Non-pigmented ciliary epithelial cell (primary cell): Measurements from ENCODE around the gene TNIP3.

ENCODE experiments used
- DNase-seq: peaks from one replicate; pipeline ENCODE4 v3.0.0-alpha.2; 2010; ENCODE audit warnings: low read depth

Gene TNIP3

DNA sequence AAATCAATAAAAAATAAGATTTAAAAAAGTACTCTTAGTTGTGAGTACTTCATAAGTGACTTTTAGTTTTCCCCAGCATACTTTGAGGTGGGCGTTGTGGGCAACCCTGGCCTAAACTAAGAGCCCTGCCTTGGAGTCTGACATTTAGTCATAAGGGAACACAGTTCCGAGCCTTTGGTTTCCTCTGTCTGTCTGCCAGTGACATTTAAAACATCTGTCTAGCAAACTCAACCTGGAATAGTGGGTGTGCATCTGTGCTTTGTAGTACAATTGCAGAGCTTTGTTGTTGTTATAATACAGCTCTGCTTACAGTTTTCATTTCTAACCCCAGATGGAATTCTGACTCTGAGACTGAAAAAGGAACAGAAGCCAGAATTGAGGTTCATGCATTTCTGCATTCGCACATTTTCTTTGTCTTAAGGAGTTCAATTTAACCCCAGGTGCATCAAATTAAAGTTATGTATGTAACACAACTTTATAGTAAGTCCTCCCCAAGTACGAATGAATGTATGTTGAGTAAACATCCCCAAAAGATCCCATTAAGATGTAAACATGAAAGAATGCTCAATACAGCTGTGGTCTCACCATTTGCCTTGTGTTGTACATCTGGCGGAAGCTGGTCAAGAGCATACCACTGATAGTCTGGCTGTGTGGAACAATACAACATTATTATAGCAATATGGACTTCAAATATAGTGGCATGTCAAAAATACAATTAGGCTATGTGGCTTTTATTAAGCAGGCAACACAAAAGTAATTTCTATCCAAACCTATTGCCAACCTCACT is 25.9 kb downstream of the TNIP3 start:
- DNase-seq, result no peak

DNA sequence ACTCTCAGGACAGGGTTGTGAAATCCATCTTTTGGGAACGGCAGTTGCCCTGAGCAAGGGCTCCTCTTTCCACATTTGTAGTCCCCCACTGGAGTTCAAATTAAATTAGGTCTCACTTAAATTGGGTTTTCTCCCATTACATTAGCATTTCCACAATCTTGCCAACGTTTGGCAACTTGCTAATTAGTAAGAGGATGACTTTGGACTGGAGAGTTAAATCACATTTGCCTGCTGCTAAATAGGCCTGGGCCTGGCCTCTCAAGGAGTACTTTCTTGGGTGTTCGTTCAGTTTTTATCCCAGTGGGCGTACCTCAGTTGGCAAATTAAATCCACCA is 33.8 kb downstream of the TNIP3 start:
- DNase-seq, result no peak

DNA sequence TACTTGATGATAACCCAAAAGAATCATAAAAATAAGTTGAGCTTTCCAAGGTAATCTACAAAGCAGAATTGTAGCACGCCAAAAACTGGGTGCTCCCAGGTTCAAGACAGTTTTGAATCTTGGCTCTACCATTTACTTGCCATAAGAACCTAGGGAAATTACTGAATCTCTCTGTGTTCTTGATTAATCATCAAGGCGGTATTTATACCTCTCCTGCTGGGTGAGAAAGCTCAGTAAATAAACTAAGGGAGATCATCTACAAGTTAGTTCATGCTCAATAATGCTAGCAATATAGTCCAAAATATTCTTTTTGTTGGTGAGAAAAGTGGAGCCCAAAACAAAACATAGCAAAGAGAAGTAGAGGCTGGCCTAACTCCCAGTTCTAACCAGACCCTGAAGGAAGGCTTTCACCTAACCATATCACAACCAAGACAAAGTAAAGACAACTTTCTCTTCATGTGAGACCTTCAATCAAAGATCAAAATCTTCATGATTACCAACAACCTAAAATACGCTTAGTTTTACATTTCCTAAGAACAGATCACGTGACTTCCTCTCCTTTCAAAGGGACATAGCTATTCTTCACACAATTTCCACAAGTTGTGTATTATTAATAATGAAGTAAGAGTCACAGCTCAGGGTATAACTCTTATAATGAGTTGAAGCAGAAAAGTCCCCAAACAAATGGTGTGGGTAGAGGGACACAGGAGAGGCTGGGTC is 34.4 kb downstream of the TNIP3 start:
- DNase-seq, result no peak

DNA sequence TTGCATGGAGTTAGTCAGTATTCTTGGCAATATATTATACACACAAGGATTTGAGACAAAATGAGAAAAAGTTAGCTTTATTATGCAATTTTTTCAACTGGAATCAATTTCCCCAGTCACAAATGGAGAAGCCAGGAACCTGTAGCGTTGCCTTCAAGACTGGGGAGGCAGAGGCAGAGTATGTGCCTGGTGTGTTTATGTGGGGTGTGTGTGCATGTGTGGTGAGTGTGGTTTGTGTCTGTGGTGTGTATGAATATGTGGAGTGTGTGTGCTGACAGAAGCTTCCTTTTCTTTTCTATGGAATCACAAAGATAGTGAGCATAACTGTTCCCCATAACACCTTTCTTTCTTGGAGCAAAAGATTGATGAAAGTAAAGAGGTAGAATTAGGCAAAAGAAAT is 37.0 kb downstream of the TNIP3 start:
- no peak for DNase-seq

DNA sequence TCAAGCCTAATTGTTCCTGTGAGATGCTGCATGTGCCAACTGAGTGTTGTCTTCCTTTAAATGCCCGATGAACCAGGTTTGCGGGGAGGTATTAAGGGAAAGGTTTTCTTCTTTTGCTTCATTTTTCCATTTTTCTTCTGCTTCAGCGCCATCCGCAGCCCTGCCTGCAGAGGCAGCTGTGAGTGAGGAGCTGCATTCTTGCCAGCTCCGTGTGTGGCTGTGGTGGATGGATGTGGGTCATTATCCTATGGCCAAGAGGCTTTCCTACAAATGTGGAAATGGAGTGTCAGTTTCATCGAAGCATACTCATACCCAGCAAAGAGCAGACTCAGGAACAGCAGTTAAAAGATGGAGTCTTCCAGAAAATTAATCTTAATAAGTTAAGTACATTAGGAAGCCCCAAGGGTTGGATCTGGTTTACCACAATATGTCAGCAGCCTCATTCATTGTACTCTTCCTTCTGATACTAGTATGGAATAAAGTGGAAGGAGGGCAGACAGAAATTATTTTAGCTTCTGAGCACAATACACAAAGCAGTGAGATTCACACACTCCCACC is 37.6 kb downstream of the TNIP3 start:
- no peak for DNase-seq

DNA sequence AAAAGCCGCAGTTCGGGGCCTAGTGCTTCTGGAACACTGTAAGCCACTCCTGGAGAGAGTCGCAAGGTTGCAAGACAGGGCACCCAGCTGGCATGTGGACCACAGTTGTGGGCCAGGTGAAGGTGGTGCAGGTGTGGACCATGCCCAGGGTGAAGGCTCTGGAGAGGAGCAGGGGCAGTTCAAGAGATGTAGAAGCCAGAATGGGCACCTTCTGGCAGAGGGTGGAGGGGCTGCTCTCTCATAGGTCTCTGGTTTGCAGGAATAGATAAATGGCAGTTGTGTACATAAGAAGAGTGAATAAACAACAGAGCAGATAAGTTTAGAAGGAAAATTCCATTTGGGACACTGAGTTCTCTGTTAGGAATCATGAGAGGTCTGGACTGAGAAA is 38.6 kb downstream of the TNIP3 start:
- no peak for DNase-seq

DNA sequence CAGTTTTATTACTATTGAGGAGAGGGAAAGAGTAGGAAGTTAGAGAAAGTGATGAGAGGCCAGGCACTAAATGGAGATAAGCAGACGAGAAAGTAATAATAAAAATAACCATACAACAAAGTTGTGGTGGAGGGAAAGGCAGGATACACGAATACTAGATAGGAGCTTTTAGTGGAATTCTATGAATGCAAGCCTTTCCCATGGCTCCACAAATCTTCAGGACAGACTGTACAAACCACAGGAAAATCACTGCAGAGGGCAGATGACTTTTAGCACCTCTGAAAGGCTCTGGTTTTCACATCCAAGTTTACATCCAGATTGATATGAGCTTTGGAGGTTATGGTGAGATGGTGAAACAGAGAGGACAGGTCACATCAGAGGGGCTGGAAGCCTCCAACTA is 41.5 kb downstream of the TNIP3 start:
- no peak for DNase-seq

DNA sequence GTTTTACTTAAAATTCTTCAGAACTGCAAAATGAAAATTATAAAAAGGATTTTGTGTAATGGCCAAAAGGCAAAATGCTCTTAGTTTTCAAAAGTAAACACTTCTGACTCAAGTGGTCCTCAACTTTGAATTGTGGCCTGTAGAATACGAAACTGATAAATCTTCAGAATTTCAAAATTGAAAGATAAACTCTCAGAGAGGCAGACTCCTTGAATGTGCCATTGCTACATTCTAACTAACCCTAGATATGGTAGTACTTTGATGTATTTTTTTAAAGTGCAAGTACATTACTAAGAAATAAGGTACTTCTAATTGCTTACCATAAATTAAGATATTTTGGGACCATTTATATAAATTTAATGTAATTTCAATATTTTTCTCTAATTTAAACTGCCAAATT is 44.4 kb downstream of the TNIP3 start:
- no peak for DNase-seq

DNA sequence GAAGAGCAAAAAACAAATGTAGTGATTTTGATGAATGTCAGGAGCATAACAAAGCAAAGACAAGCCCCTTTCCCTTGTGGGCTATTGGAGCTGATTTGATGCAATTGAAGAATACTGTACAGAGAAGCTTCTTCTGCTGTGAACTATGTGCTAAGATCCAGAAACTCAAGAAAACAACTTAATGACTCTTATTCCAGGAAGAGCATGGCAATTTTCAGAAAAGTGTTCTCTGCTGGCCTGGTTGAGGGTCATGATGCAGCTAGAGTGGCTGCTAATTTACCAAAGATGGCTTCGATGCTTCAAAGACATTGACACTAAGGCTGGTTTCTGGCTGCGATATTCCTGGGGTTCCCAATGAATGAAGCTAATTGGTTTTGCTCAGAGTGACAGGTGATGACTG is 45.8 kb downstream of the TNIP3 start:
- no peak for DNase-seq

DNA sequence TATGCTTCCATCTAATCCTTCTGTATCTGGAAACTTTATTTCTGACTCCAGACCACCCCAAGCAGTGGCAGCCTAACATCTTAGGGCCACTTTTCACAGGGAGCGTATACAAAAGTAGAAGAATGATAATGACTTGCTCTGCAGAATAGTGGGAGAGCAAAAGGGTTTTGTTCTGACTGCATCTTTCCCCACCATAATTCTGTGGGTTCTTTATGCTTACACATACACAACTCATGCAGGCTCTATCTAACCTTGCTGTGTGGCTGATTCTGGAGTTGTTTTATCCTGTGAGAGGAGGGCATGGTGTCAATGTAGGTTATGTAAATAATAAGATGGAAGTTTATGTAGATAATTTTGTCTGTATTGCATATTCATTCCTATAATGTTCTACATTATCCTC is 49.4 kb downstream of the TNIP3 start:
- DNase-seq, result no peak

DNA sequence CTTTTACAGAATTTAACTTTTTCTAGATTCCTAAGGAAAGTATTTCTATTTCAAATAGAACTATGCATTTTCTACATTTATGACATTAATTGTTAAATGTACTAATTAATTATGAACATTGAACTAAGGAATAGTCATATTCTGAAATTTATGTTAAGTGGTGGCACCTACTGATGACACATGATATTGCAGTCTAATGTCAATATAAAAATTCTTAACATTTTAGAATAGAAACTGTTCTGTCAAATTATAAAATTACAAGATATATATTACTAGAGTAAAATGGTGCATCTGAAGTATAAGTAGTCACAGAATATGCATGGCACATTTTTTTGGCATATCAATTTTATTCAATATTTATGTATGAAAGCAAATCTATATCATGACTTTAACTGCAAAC is 51.6 kb downstream of the TNIP3 start:
- DNase-seq, result no peak

DNA sequence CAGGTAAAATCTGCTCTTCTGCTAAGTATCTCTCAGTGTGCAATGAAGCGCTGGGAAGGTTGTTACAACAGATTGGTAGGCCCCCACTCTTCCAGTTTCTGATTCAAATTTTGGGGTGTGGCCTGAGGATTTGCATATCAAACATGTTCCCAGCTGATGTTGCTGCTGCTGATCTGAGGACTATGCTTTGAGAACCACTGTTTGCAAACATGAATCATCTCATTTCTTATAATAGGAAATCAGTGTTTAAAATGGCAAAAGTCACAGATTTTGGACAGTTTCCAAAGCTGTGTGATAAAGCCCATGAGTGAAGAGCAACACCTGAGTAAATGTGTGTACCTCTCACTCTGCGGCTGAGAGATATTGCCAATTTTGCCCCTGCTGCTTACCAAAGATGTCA is 55.6 kb downstream of the TNIP3 start:
- DNase-seq, result no peak

DNA sequence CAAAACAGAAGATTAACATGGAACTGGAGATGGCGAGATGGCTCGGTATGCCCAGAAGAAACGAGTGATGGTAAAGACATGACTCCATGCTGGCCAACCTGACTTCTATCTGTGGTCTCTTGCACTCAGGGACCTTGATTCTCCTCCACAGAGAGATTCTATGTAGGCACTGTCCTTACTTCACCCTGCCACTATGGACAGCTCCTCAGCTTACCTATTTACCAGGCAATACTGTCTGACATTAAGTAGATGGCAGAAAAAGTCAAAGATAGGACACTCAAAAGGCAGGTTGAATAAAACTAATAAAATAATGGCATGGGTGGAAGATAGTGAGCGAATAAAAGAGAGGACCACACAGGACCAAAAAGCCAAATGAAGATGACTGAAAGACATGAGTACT is 56.6 kb downstream of the TNIP3 start:
- no peak for DNase-seq

DNA sequence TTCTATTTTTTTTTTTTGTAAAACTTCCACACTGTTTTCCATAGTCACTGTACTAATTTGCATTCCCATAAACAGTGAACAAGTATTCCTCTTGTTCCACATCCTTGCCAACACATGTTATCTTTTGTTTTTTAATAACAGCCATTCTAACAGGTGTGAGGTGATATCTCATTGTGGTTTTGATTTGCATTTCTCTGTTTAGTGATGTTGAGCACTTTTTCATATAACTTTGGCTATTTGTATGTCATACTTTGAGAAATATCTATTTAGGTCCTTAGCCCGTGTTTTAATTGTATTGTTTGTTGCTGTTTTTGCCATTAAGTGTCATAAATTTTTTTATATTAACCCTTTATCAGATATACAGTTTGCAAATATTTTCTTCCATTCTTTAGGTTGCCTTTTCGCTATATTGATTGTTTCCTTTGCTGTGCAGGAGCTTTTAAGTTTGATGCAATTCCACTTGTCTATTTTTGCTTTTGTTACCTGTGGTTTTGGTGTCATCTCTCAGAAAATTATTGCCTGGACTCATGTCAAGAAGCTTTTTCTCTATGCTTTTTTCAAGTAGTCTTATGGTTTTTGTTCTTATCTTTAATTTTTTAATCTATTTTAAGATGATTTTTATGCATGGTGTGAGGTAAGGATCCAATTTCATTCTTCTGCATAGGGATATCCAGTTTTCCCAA is 63.9 kb downstream of the TNIP3 start:
- no peak for DNase-seq

DNA sequence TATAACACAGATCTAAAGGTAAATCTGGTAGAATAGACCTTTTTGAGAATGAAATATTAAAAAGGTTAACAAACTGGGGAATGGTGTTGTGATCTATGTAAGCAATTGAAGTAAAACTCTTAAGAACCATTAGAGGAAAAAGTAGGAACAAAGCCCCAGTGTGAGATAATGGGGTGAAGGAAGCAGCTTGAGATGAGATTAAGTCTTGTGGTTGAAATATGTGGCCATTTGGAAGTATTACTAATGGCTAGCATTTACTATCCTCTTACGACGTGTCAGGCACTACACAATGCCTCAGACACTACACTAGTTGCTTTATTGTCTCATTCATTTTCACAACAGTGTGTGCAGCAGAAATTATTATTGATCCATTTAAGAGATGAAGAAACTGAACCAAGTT is 65.9 kb downstream of the TNIP3 start:
- DNase-seq, result no peak

DNA sequence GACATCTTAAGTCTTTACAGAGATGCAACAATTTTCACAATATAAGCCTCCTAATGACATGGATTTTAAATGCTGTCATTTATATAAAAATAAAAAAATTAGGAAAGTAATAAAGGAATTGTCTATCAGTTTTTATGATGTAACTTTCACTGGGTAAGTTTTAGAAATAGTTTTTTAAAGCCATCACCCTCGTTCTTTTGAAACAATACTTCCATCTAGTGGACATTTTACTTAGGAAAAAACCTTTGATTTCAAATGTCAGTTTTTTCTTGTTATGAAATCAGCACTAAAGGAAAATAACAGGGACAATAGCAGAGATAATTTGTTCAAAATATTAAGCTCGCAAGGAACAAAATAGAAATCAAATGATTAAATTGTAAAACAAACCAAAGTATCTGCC is 67.5 kb downstream of the TNIP3 start:
- no peak for DNase-seq

DNA sequence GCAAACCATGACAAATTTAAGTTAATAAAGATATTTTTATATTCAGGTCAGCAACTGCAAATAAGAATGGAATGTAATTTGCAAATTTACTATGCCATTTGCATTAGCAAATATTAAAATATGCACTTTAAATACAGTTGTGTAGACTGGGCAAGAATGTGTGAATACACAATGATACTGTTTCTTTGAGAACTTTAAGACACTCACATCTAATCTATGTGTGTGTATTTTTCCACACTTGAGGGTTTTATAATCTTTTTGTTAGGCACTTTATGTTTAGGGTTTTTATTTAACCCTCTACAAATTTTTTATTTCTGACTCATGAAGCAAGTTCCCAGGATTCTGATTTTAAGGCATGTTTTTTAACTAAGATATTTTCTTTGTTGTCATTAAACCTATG is 67.9 kb downstream of the TNIP3 start:
- no peak for DNase-seq

DNA sequence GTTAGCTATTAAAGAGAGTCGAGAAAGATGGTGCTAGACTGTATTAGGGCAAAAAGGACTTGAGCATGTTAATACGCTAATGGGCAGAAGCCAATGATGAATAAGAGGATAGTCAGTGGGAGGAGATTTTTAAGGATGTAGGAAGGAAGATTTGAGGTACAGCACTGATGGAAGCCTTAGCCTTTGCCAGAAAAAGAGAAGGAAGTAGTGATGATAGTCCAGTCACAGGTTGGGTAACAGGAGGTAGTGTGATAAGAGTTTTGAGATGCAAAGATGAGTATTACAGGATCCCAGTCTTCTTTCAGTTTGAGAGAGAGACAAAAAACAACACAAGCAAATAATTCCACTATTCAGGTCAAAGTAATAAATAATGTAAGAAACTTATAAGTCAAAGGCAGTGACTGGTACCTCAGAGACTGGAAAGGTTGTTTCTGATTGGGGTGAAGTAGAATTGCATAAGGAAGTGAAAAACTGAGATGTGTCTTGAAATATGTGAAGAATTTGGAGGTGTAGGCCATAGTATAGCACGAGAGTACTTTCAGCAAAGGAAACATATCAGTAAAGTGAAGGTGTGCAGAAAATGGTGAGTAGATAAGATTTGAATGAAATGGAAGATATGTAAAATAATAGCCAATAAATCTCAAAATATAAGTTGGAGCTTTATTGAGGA is 69.7 kb downstream of the TNIP3 start:
- DNase-seq, result no peak

DNA sequence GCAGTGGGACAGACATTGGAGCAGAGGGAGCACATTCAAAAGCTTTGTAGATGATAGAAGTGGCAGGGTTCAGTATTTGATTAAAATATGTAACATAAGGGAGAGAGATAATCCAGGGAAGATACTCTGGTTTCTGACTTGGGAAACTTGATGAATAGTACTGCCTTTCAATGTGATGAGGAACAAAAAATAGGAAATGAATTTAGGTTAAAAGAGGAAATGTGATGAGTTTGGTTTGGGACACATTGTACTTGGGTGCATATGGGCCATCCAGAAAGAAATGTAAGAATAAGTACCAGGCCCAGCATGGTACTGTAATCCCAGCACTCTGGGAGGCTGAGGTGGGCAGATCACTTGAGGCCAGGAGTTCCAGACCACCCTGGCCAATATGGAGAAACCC is 70.9 kb downstream of the TNIP3 start:
- no peak for DNase-seq

DNA sequence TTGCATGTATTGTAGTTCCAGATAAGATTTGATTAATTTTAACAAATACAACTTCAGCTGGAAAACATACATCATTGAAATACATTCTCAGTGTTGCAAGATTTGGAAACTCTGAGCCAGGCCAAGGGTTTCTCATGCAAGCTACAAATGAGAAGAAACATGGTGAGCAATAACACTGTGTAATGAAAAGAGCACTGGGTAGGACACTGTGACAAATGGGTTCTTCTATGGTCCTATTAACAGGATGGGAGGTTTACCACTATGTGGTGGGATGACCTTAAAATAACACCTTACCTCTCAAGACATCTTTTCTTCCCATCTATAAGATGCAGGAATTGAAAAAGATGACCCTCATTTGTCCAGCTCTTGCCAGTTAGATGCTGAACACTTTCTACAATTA is 72.2 kb downstream of the TNIP3 start:
- DNase-seq, result no peak

DNA sequence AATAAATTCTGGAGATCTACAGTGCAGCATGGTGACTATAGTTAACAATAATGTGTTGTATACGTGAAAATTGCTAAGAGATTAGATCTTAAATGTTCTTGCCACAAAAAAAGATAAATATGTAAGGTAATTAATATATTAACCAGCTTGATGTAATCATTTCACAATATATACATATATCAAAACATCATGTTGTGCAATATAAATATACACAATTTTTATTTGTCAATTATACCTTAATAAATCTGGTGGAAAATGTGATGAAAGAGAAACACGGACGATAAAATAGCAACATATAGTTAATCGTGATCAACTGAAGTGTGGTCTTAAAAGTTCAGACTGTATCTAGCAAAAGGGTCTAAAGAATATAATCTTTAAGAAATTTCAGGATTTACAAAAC is 75.3 kb downstream of the TNIP3 start:
- DNase-seq, result no peak
